GM12878 (cell line): ENCODE measurements around the gene SLMAP. TPM values are rescaled to one million over a fixed set of nuclear protein-coding genes. Genes with fewer than 3 reads are reported as not detected.

Experiments used
- ATAC-seq: fragments of 200-7000 bp; cut with Tn5 transposase; 3 replicates; pipeline ENCODE4 v1.9.1; 2020; ENCODE audit warnings: mild to moderate bottlenecking, moderate library complexity
- BruUV-seq: library from RNA; stranded (reverse); fragments of 400-500 nt; replicated peaks from 2 replicates; lab custom pipeline; 2021; lab: Mats Ljungman, UMichigan
- CTCF ChIA-PET: fragments of 300-600 bp; sonication (Branson Sonifier 250); formaldehyde crosslinking; extraction: SDS; loops from one replicate; lab custom pipeline; 2021; ENCODE audit warnings: inconsistent platforms; lab: Yijun Ruan, JAX
- POLR2A ChIA-PET: fragments of 350-600 bp; formaldehyde crosslinking; extraction: SDS; loops from one replicate; lab custom pipeline; 2021; ENCODE audit warnings: inconsistent platforms; lab: Charles Lee
- RAD21 ChIA-PET: fragments of 300-600 bp; sonication (Branson Sonifier 250); formaldehyde crosslinking; loops from one replicate; lab custom pipeline; 2023; ENCODE audit warnings: antibody characterized with exemption; ENCODE audit not compliant: unreplicated experiment; lab: Charles Lee
- SMC1A ChIA-PET: fragments of 300-600 bp; sonication (Branson Sonifier 250); formaldehyde crosslinking; loops from one replicate; lab custom pipeline; 2023; ENCODE audit not compliant: unreplicated experiment, uncharacterized antibody; lab: Charles Lee
- DNase-seq: peaks from one replicate; pipeline ENCODE4 v3.0.0-alpha.2; 2011; ENCODE audit warnings: low read depth, low spot score
- FAIRE-seq: peaks from 3 replicates; lab custom pipeline; 2011; peaks lifted over from hg19 to GRCh38; lab: Jason Lieb, UNC
- H2AFZ ChIP-seq: 2 replicates; pipeline ENCODE4 v1.6.0; 2011; ENCODE audit warnings: low read depth, low read length, control low read depth; ENCODE audit not compliant: control insufficient read depth
- H3K27ac ChIP-seq: 2 replicates; pipeline ENCODE4 v1.5.1; 2011; ENCODE audit warnings: control low read depth; ENCODE audit not compliant: control insufficient read depth, insufficient read depth
- H3K27me3 ChIP-seq, 2 experiments: replicated peaks in 1 of 2; 2 replicates each; pipeline versions ENCODE4 v1.6.0 to v1.6.1; 2011; ENCODE audit warnings: low read length in 1 of 2; ENCODE audit not compliant: control insufficient read depth in 2 of 2, insufficient read depth in 2 of 2
- H3K36me3 ChIP-seq, 2 experiments: 2 replicates each; pipeline ENCODE4 v1.5.1; 2011; ENCODE audit warnings: low read length in 1 of 2; ENCODE audit not compliant: control insufficient read depth in 2 of 2, insufficient read depth in 2 of 2
- H3K4me1 ChIP-seq: 2 replicates; pipeline ENCODE4 v1.6.1; 2011; ENCODE audit warnings: mild to moderate bottlenecking, low read length, moderate library complexity, mixed read lengths; ENCODE audit not compliant: control insufficient read depth, insufficient read depth
- H3K4me2 ChIP-seq: 2 replicates; pipeline ENCODE4 v1.6.0; 2011; ENCODE audit warnings: control low read depth; ENCODE audit not compliant: control insufficient read depth, insufficient read depth
- H3K4me3 ChIP-seq: fragments of 200-600 bp; sonication (generic); 2 replicates; pipeline ENCODE4 v1.5.1; 2016
- H3K79me2 ChIP-seq: 2 replicates; pipeline ENCODE4 v1.6.0; 2011; ENCODE audit warnings: low read length; ENCODE audit not compliant: control insufficient read depth, insufficient read depth
- H3K9ac ChIP-seq: 2 replicates; pipeline ENCODE4 v1.8.0; 2011; ENCODE audit warnings: low read length, control low read depth, mixed read lengths; ENCODE audit not compliant: control insufficient read depth, insufficient read depth
- H3K9me3 ChIP-seq: replicated peaks from 3 replicates; pipeline ENCODE4 v1.5.1; 2011; ENCODE audit warnings: mild to moderate bottlenecking, low read length; ENCODE audit not compliant: control insufficient read depth, insufficient read depth
- H4K20me1 ChIP-seq: 2 replicates; pipeline ENCODE4 v1.6.0; 2011; ENCODE audit not compliant: control insufficient read depth, insufficient read depth
- CBX5 ChIP-seq: sonication (generic); IDR thresholded peaks from 2 replicates; pipeline ENCODE4 v1.6.1; 2016; ENCODE audit warnings: low read depth, moderate library complexity, mild to moderate bottlenecking, inconsistent platforms
- CHD4 ChIP-seq: fragments of 200-600 bp; sonication (generic); IDR thresholded peaks from 2 replicates; pipeline ENCODE4 v1.6.1; 2016; ENCODE audit warnings: mild to moderate bottlenecking
- HDAC2 ChIP-seq: fragments of 200-600 bp; sonication (generic); IDR thresholded peaks from 2 replicates; pipeline ENCODE4 v1.6.1; 2017
- IKZF1 ChIP-seq: fragments of 450-650 bp; conservative IDR thresholded peaks from 2 replicates; pipeline ENCODE4 v1.6.1; 2017; ENCODE audit warnings: antibody characterized with exemption, mild to moderate bottlenecking
- MEF2B ChIP-seq: fragments of 450-650 bp; IDR thresholded peaks from 2 replicates; pipeline ENCODE4 v1.6.1; 2018; ENCODE audit warnings: mild to moderate bottlenecking, moderate library complexity; ENCODE audit not compliant: partially characterized antibody, poor library complexity, severe bottlenecking
- MYC ChIP-seq: IDR thresholded peaks from 2 replicates; pipeline ENCODE4 v1.6.1; 2011; ENCODE audit warnings: mild to moderate bottlenecking, low read length, moderate library complexity, inconsistent platforms; ENCODE audit not compliant: insufficient read depth, insufficient replicate concordance, insufficient read length, severe bottlenecking
- NFYA ChIP-seq: IDR thresholded peaks from 2 replicates; pipeline ENCODE4 v1.6.1; 2011; ENCODE audit warnings: low read depth, mild to moderate bottlenecking, low read length, improper control_type of control experiment, borderline replicate concordance
- PAX8 ChIP-seq: fragments of 450-650 bp; IDR thresholded peaks from 2 replicates; pipeline ENCODE4 v1.6.1; 2017; ENCODE audit warnings: mild to moderate bottlenecking, moderate library complexity
- STAT3 ChIP-seq: IDR thresholded peaks from 2 replicates; pipeline ENCODE4 v1.6.1; 2011; ENCODE audit warnings: low read depth, low read length, improper control_type of control experiment
- ZBTB40 ChIP-seq: fragments of 450-650 bp; IDR thresholded peaks from 2 replicates; pipeline ENCODE4 v1.6.1; 2016; ENCODE audit warnings: mild to moderate bottlenecking, moderate library complexity, borderline replicate concordance
- WGBS: methylation state at CpG from one replicate; pipeline ENCODE4 v1.1.6; 2016; ENCODE audit warnings: low lambda C conversion rate; ENCODE audit not compliant: insufficient replicate concordance, insufficient coverage; ENCODE audit errors: missing lambda C conversion rate; 5-methylcytosine and 5-hydroxymethylcytosine counted together
- in situ Hi-C: fragments of 300-500 bp; cut with MboI; formaldehyde crosslinking; loops from 9 replicates; pipeline ENCODE4 v1.14.3; 2018; ENCODE audit warnings: mixed read lengths
- intact Hi-C: fragments of 100-400 bp; cut with micrococcal nuclease; formaldehyde crosslinking; loops from one replicate; pipeline ENCODE4 v1.14.2; 2022; ENCODE audit not compliant: unreplicated experiment
- polyA plus RNA-seq, 11 experiments: library from polyadenylated mRNA; depleted of rRNA in 4 of 11; unstranded in 6 of 11; stranded (reverse) in 5 of 11; fragments of >200 nt; fragmentation: Nextera tagmentation in 4 of 11; fragmentation: Illumina TruSeq in 1 of 11; extraction: Ambion mirVana in 4 of 11; extraction: Trizol in 1 of 11; gene quantifications; 1 replicate in 1 of 11; 2 replicates in 10 of 11; pipeline versions ENCODE4 v1.2.1 to v1.2.3, GENCODE V29; 2011 to 2016; ENCODE audit warnings: inconsistent platforms in 2 of 11, missing spikeins in 2 of 11, low read depth in 1 of 11
- total RNA-seq, 4 experiments: library from RNA; depleted of rRNA in 3 of 4; stranded (reverse); fragments of >200 nt in 3 of 4; fragmentation: Illumina TruSeq in 1 of 4; extraction: Trizol in 1 of 4; gene quantifications; 2 replicates each; pipeline versions ENCODE4 v1.2.1 to v1.2.3, GENCODE V29; 2013 to 2021
- TF ChIP-seq, protein P1 (sequence below): IDR thresholded peaks from 2 replicates; pipeline ENCODE4 v1.6.1; 2012; ENCODE audit warnings: low read length, inconsistent platforms

SLMAP gene
- total and polyA plus RNA-seq, 10 of the 15 experiments (the other 5 are each of a cell fraction or from before 2014, with no cell fraction given): 8.3 to 43.8 (median 26.4) TPM

DNA sequence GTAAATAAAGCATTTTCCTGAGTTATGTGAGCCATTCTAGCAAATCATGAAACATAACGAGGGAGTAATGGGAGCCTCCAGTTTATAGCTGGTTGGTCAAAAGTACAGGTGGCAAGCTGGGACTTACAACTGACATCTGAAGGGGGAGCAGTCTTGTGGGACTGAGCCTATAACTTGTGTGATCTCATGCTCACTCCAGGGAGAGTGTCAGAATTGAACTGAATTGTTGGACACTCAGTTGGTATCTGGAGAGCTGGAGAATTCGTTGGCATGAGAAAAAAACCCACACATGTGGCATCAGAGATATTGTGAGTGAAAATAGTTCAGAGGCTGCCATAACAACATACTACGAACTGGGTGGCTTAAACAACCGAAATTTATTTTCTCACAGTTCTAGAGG, 40.4 kb upstream of the SLMAP start (continued):
- TF ChIP-seq, protein P1, sequence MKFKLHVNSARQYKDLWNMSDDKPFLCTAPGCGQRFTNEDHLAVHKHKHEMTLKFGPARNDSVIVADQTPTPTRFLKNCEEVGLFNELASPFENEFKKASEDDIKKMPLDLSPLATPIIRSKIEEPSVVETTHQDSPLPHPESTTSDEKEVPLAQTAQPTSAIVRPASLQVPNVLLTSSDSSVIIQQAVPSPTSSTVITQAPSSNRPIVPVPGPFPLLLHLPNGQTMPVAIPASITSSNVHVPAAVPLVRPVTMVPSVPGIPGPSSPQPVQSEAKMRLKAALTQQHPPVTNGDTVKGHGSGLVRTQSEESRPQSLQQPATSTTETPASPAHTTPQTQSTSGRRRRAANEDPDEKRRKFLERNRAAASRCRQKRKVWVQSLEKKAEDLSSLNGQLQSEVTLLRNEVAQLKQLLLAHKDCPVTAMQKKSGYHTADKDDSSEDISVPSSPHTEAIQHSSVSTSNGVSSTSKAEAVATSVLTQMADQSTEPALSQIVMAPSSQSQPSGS: no peak

GRCh38 chr3:57717205-57717868, 38.8 kb upstream of the SLMAP start:
- in situ Hi-C loops: no loop called here
- H2AFZ ChIP-seq: no peak overlapping the region
- no peak overlapping the region for H3K27ac ChIP-seq
- no peaks in the 10 kb centered on the region for H4K20me1 ChIP-seq
- FAIRE-seq (no peak), DNase-seq (no peak), ATAC-seq (no peak)
- TF ChIP-seq CHD4 (no peak), CBX5 (no peak), MYC (no peak), STAT3 (no peak), ZBTB40 (no peak), MEF2B (no peak), PAX8 (no peak), IKZF1 (no peak), NFYA (no peak), HDAC2 (no peak)
- H3K9ac ChIP-seq: no peak overlapping the region
- ChIA-PET CTCF (interaction anchor here (0.7 kb wide), 1 partner anchor 208 kb away, joined by 3 read pairs; no protein-coding TSS in a partner anchor), SMC1A (no interaction called here), POLR2A (no interaction called here), RAD21 (no interaction called here)
- H3K9me3 ChIP-seq: no peaks in the 10 kb centered on the region
- H3K27me3 ChIP-seq: no peaks in the 10 kb centered on the region
- H3K79me2 ChIP-seq: no peaks in the 10 kb centered on the region
- intact Hi-C loops: no loop called here
- H3K4me2 ChIP-seq: no peak overlapping the region
- no peaks in the 10 kb centered on the region for H3K4me1 ChIP-seq
- no TSS peak for BruUV-seq
- WGBS: 59% methylated on average over 6 of the region's 6 CpGs
- H3K4me3 ChIP-seq: no peak overlapping the region
- H3K36me3 ChIP-seq: no peaks in the 10 kb centered on the region
